IMR-90 (cell line): ENCODE results near the gene CEP68. TPM values are rescaled to one million over a fixed set of nuclear protein-coding genes. Genes with fewer than 3 reads are reported as not detected.

Experiments used
- ATAC-seq: fragments of 200-7000 bp; cut with Tn5 transposase; 2 replicates; pipeline ENCODE4 v1.9.1; 2020; ENCODE audit warnings: low read depth, mild to moderate bottlenecking, moderate library complexity
- BruUV-seq: library from RNA; stranded (reverse); fragments of 400-500 nt; replicated peaks from 2 replicates; lab custom pipeline; 2021; lab: Mats Ljungman, UMichigan
- CTCF ChIA-PET: fragments of 300-600 bp; formaldehyde crosslinking; extraction: SDS; loops from one replicate; lab custom pipeline; 2021; ENCODE audit warnings: antibody characterized with exemption; lab: Yijun Ruan, JAX
- POLR2A ChIA-PET: fragments of 300-600 bp; sonication (Branson Sonifier 250); formaldehyde crosslinking; loops from one replicate; lab custom pipeline; 2022; ENCODE audit warnings: antibody characterized with exemption; ENCODE audit not compliant: unreplicated experiment; lab: Charles Lee
- DNase-seq: peaks from one replicate; pipeline ENCODE4 v3.0.0; 2013
- H2AFZ ChIP-seq: replicated peaks from 2 replicates; pipeline ENCODE3; 2013; ENCODE audit warnings: low read length, mild to moderate bottlenecking; ENCODE audit not compliant: poor library complexity
- H2AK5ac ChIP-seq: 2 replicates; pipeline ENCODE4 v1.6.1; 2013; ENCODE audit warnings: low read depth, low read length, inconsistent platforms
- H2AK9ac ChIP-seq: replicated peaks from 2 replicates; pipeline ENCODE3; 2013; ENCODE audit warnings: mild to moderate bottlenecking, low read depth, low read length, moderate library complexity; ENCODE audit not compliant: poor library complexity
- H2BK120ac ChIP-seq: 2 replicates; pipeline ENCODE4 v1.6.1; 2013; ENCODE audit warnings: low read depth, low read length, inconsistent platforms
- H2BK15ac ChIP-seq: 3 replicates; pipeline ENCODE4 v1.6.1; 2013; ENCODE audit warnings: low read depth, low read length, inconsistent platforms
- H2BK20ac ChIP-seq: 2 replicates; pipeline ENCODE4 v1.6.1; 2013; ENCODE audit warnings: low read depth, mild to moderate bottlenecking, inconsistent platforms, low read length, moderate library complexity
- H2BK5ac ChIP-seq: 2 replicates; pipeline ENCODE4 v1.6.1; 2013; ENCODE audit warnings: mild to moderate bottlenecking, low read depth, low read length, inconsistent platforms; ENCODE audit not compliant: poor library complexity, severe bottlenecking
- H3K14ac ChIP-seq: replicated peaks from 2 replicates; pipeline ENCODE4 v1.6.1; 2013; ENCODE audit warnings: low read depth, low read length, inconsistent platforms
- H3K18ac ChIP-seq: 2 replicates; pipeline ENCODE4 v1.6.1; 2013; ENCODE audit warnings: low read depth, low read length, control low read depth
- H3K23ac ChIP-seq: 2 replicates; pipeline ENCODE4 v1.6.1; 2013; ENCODE audit warnings: low read depth, low read length, inconsistent platforms
- H3K27ac ChIP-seq: 2 replicates; pipeline ENCODE4 v1.5.1; 2013; ENCODE audit warnings: mild to moderate bottlenecking, control low read depth, low read length; ENCODE audit not compliant: insufficient read depth
- H3K27me3 ChIP-seq: 2 replicates; pipeline ENCODE4 v1.6.1; 2013; ENCODE audit warnings: low read length; ENCODE audit not compliant: control insufficient read depth, insufficient read depth
- H3K36me3 ChIP-seq: 2 replicates; pipeline ENCODE4 v1.6.1; 2013; ENCODE audit warnings: low read length, mixed read lengths; ENCODE audit not compliant: control insufficient read depth, insufficient read depth
- H3K4ac ChIP-seq: 2 replicates; pipeline ENCODE4 v1.6.1; 2013; ENCODE audit warnings: low read depth, low read length, inconsistent platforms
- H3K4me1 ChIP-seq: 2 replicates; pipeline ENCODE4 v1.6.1; 2013; ENCODE audit warnings: low read length, mixed read lengths; ENCODE audit not compliant: control insufficient read depth, insufficient read depth
- H3K4me2 ChIP-seq: 2 replicates; pipeline ENCODE4 v1.6.1; 2013; ENCODE audit warnings: low read depth, mild to moderate bottlenecking, control low read depth, low read length, moderate library complexity
- H3K4me3 ChIP-seq: 2 replicates; pipeline ENCODE4 v1.5.1; 2013; ENCODE audit warnings: low read depth, mild to moderate bottlenecking, control low read depth, low read length, moderate library complexity; ENCODE audit not compliant: insufficient read depth
- H3K56ac ChIP-seq: 2 replicates; pipeline ENCODE4 v1.6.1; 2013; ENCODE audit warnings: low read length, inconsistent platforms; ENCODE audit not compliant: insufficient read depth; ENCODE audit errors: extremely low read depth
- H3K79me1 ChIP-seq, 2 experiments: 2 replicates each; pipeline ENCODE4 v1.6.1; 2013; ENCODE audit warnings: low read length in 2 of 2, inconsistent platforms in 1 of 2, low read depth in 1 of 2
- H3K9ac ChIP-seq: 2 replicates; pipeline ENCODE4 v1.6.1; 2013; ENCODE audit warnings: low read depth, low read length, control low read depth
- H3K9me1 ChIP-seq: 2 replicates; pipeline ENCODE4 v1.6.1; 2013; ENCODE audit warnings: low read length, inconsistent platforms; ENCODE audit not compliant: insufficient read depth
- H3K9me3 ChIP-seq: 2 replicates; pipeline ENCODE4 v1.6.1; 2013; ENCODE audit warnings: low read length; ENCODE audit not compliant: control insufficient read depth, insufficient read depth
- H4K20me1 ChIP-seq: 2 replicates; pipeline ENCODE4 v1.6.1; 2013; ENCODE audit warnings: low read length, inconsistent platforms; ENCODE audit not compliant: insufficient read depth
- H4K5ac ChIP-seq: 2 replicates; pipeline ENCODE4 v1.6.1; 2013; ENCODE audit warnings: mild to moderate bottlenecking, low read depth, low read length, control low read depth
- H4K8ac ChIP-seq, 2 experiments: 2 replicates each; pipeline ENCODE4 v1.6.1; 2013; ENCODE audit warnings: low read depth in 2 of 2, low read length in 2 of 2, control low read depth in 1 of 2, inconsistent platforms in 1 of 2
- H4K91ac ChIP-seq: 2 replicates; pipeline ENCODE4 v1.6.1; 2013; ENCODE audit warnings: low read depth, low read length, inconsistent platforms; ENCODE audit not compliant: insufficient read depth
- BHLHE40 ChIP-seq: fragments of 150-350 bp; IDR thresholded peaks from 2 replicates; pipeline ENCODE4 v1.6.1; 2016; ENCODE audit warnings: mild to moderate bottlenecking, low read depth, low read length
- CTCF ChIP-seq: conservative IDR thresholded peaks from 2 replicates; pipeline ENCODE4 v1.5.1; 2012; ENCODE audit warnings: mild to moderate bottlenecking, low read depth, low read length, improper control_type of control experiment
- MXI1 ChIP-seq: IDR thresholded peaks from 2 replicates; pipeline ENCODE4 v1.6.1; 2012; ENCODE audit warnings: low read depth, mild to moderate bottlenecking, low read length, moderate library complexity, borderline replicate concordance
- NFE2L2 ChIP-seq: fragments of 150-350 bp; IDR thresholded peaks from 2 replicates; pipeline ENCODE4 v1.6.1; 2016; ENCODE audit warnings: low read depth, mild to moderate bottlenecking, low read length
- POLR2A ChIP-seq: IDR thresholded peaks from 2 replicates; pipeline ENCODE4 v1.6.1; 2012; ENCODE audit warnings: mild to moderate bottlenecking, low read depth, low read length
- USF2 ChIP-seq: fragments of 150-350 bp; IDR thresholded peaks from 2 replicates; pipeline ENCODE4 v1.6.1; 2017; ENCODE audit warnings: mild to moderate bottlenecking, antibody characterized with exemption, low read length, low read depth
- dilution Hi-C: fragments of 300-500 bp; cut with HindIII; formaldehyde crosslinking; loops from one replicate; pipeline ENCODE4 v1.14.3; 2018; ENCODE audit warnings: low sequenced_read_pairs; ENCODE audit not compliant: unreplicated experiment
- in situ Hi-C: fragments of 300-500 bp; cut with MboI; formaldehyde crosslinking; loops from 3 replicates; pipeline ENCODE4 v1.14.3; 2019; ENCODE audit warnings: low sequenced_read_pairs, inconsistent platforms, mixed read lengths
- intact Hi-C: fragments of 100-400 bp; cut with micrococcal nuclease; formaldehyde crosslinking; loops from 2 replicates; pipeline ENCODE4 v1.10.0; 2022
- polyA plus RNA-seq, 3 experiments: library from polyadenylated mRNA; depleted of rRNA; stranded (reverse); fragments of >200 nt; gene quantifications; 2 replicates each; pipeline ENCODE4 v1.2.3, GENCODE V29; 2012; ENCODE audit warnings: low replicate concordance in 1 of 3
- total RNA-seq: library from RNA; depleted of rRNA; stranded (reverse); fragments of >200 nt; gene quantifications from 2 replicates; pipeline ENCODE4 v1.2.3, GENCODE V29; 2012

Gene CEP68
- total and polyA plus RNA-seq, 2 of the 4 experiments (the other 2 are of a cell fraction): 5.5 to 5.6 TPM

- Histone ChIP-seq H3K23ac (no peak overlapping the region), H3K4ac (no peak overlapping the region), H4K5ac (no peak overlapping the region), H4K20me1 (peaks cover 92% of the 10 kb centered on the region), H3K18ac (no peak overlapping the region), H3K4me2 (no peak overlapping the region), H3K36me3 (peaks cover 36% of the 10 kb centered on the region), H4K8ac (no peak overlapping the region), H3K9me3 (no peaks in the 10 kb centered on the region), H3K9me1 (peaks cover 13% of the 10 kb centered on the region), H3K14ac (no peak overlapping the region), H3K27ac (no peak overlapping the region), H3K56ac (no peak overlapping the region), H2AK9ac (no peak overlapping the region), H3K4me1 (no peaks in the 10 kb centered on the region; the same call in 1 of the 2 replicates), H2BK120ac (no peak overlapping the region), H2BK15ac (no peak overlapping the region), H2AFZ (no peak overlapping the region), H3K27me3 (no peaks in the 10 kb centered on the region), H2BK20ac (no peak overlapping the region), H4K91ac (no peak overlapping the region), H2AK5ac (no peak overlapping the region), H2BK5ac (no peak overlapping the region), H3K4me3 (no peak overlapping the region), H3K9ac (no peak overlapping the region), H3K79me1 (peaks cover 26 to 75% of the 10 kb centered on the region in 2 experiments)
- CTCF ChIA-PET: no interaction called here
- POLR2A ChIA-PET: no interaction called here
- ATAC-seq (no peak), DNase-seq (no peak)
- intact Hi-C loops (loop anchor here (10.0 kb wide), 1 partner anchor 482 kb away; no protein-coding TSS in a partner anchor), dilution Hi-C loops (no loop called here), in situ Hi-C loops (no loop called here)
- TF ChIP-seq CTCF (no peak), NFE2L2 (no peak), POLR2A (no peak), MXI1 (no peak), BHLHE40 (no peak), USF2 (no peak)
- no TSS peak for BruUV-seq
Measured at GRCh38 chr2:65093211-65093610, 37.0 kb downstream of the CEP68 start.
